ENCODE results near the gene WBP2. TPM values are rescaled to one million over a fixed set of nuclear protein-coding genes. Genes with fewer than 3 reads are reported as not detected.

The WBP2 gene
- total and polyA plus RNA-seq, 2 of the 8 experiments (the other 6 are each of a cell fraction or from before 2014, with no cell fraction given), result 48.2 to 71.2 TPM

DNA sequence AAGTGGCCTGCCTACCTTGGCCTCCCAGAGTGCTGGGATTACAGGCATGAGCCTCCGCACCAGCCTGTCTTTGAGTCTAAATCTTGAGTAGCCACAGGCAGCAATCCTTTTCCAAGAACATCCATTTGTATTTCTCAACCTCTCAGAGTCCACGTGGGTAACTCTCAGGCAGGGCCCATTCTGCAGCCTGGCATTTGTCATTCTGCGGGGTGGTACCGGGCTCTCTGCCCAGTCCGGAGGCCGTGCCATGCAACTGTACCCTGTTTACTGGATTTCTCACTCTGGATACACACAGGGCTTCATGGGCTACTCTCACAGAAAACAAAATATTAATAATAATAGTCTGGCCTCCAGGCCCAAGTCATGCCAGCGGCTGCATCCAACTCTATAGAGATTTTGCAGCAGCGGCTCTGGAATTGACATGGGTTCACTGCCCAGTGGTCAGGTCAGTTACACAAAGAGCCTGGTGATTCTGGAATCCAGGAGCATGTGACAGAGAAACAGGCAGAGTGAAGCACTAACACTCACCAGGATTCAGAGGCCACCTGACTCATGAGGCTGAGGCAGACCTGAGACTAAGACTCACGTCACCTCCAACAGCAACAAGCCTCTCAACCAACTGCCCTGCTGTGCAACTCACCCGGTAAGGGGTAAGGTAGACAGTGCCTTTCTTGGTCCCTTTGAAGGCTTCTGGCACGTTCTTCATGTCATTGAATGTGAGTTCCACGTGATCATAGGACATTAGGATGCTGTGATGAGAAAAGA lies 4.0 kb downstream of the WBP2 start:
- no peak overlapping the region for H3K4ac ChIP-seq (replicated peaks; ENCODE audit: insufficient read length, low read depth, low read length)
- H2BK15ac ChIP-seq (ENCODE audit: low read length), result no peak overlapping the region
- H2BK12ac ChIP-seq (ENCODE audit: low read depth, low read length), result no peak overlapping the region
- no peak overlapping the region for H3K4me3 ChIP-seq (ENCODE audit: extremely low read depth in 1 of 4, insufficient read depth in 2 of 4, low read depth in 3 of 4, low read length in 4 of 4)
- H4K8ac ChIP-seq (ENCODE audit: extremely low read depth, insufficient read depth, low read length), result no peak overlapping the region
- peaks cover 7 to 36% (median 27%) of the 10 kb centered on the region in 4 experiments for H3K36me3 ChIP-seq (ENCODE audit: control insufficient read depth in 2 of 4, insufficient read depth in 4 of 4, low read length in 3 of 4)
- H4K91ac ChIP-seq (replicated peaks; ENCODE audit: insufficient read length, low read length), result no peak overlapping the region
- POLR2A ChIA-PET (ENCODE audit: partially characterized antibody), result interaction anchor here (2.3 kb wide), 1 partner anchor 71 kb away, joined by 7 read pairs; no protein-coding TSS in a partner anchor
- H2AK5ac ChIP-seq (ENCODE audit: low read depth, low read length), result no peak overlapping the region
- no peak overlapping the region for H3K56ac ChIP-seq (replicated peaks; ENCODE audit: insufficient read length, low read depth, low read length)
- H3K9ac ChIP-seq (replicated peaks in 1 of 4; ENCODE audit: extremely low read depth in 1 of 4, low read depth in 3 of 4, low read length in 3 of 4), result no peak overlapping the region
- H2AFZ ChIP-seq (ENCODE audit: low read length), result no peak overlapping the region
- H3K14ac ChIP-seq (ENCODE audit: insufficient read length), result no peak overlapping the region
- FAIRE-seq (no peak), DNase-seq (ENCODE audit: low read depth in 1 of 2, low spot score in 2 of 2) (no peak)
- no peak overlapping the region for H3K27ac ChIP-seq (ENCODE audit: low read depth, low read length)
- peaks cover 10% of the 10 kb centered on the region; the same call in 1 of the 2 replicates for H3K79me1 ChIP-seq (ENCODE audit: low read depth, low read length)
- no peak overlapping the region for H2BK120ac ChIP-seq (replicated peaks; ENCODE audit: low read depth, low read length)
- peaks cover 3% of the 10 kb centered on the region for H3K23me2 ChIP-seq (ENCODE audit: low read depth, low read length)
- 95% methylated on average over 12 of the region's 12 CpGs; no CpG with 5 or more reads in 1 of the 2 experiments for WGBS, 2 experiments (ENCODE audit: extremely low coverage in 1 of 2, insufficient coverage in 1 of 2, insufficient read length in 1 of 2, insufficient replicate concordance in 2 of 2, low coverage in 1 of 2, low lambda C conversion rate in 2 of 2, missing lambda C conversion rate in 1 of 2)
- H3K18ac ChIP-seq (ENCODE audit: extremely low read depth, low read length), result no peak overlapping the region
- H2BK5ac ChIP-seq (ENCODE audit: low read depth, low read length), result no peak overlapping the region
- no peak overlapping the region for H2BK20ac ChIP-seq (ENCODE audit: low read length)
- no peaks in the 10 kb centered on the region for H3K9me3 ChIP-seq (ENCODE audit: insufficient read depth in 2 of 2, low read depth in 1 of 2, low read length in 1 of 2)
- H4K20me1 ChIP-seq (replicated peaks in 1 of 2; ENCODE audit: control insufficient read depth in 1 of 2, insufficient read depth in 2 of 2, low read length in 2 of 2), result peaks cover 4 to 5% of the 10 kb centered on the region in 2 experiments
- H3K4me2 ChIP-seq (ENCODE audit: insufficient read depth in 1 of 2, low read depth in 2 of 2, low read length in 2 of 2), result no peak overlapping the region
- no peak overlapping the region for H3K23ac ChIP-seq (ENCODE audit: insufficient read length)
- peaks cover 0 to 7% (median 2%) of the 10 kb centered on the region in 4 experiments; a peak in 4 of 7 replicates for H3K4me1 ChIP-seq (replicated peaks in 1 of 4; ENCODE audit: control insufficient read depth in 3 of 4, insufficient read depth in 4 of 4, low read length in 3 of 4)
- no peaks in the 10 kb centered on the region for H3K27me3 ChIP-seq (replicated peaks in 1 of 4; ENCODE audit: control insufficient read depth in 3 of 4, extremely low read depth in 1 of 4, insufficient read depth in 3 of 4, low read length in 3 of 4)
- no peak overlapping the region for H4K5ac ChIP-seq (ENCODE audit: insufficient read length, low read depth, low read length)
- CTCF ChIA-PET (ENCODE audit: partially characterized antibody), result interaction anchor here (1.0 to 27.2 kb wide), 5 partner anchors 8 to 195 kb away, joined by 3 to 563 read pairs (median 63); partner anchors contain the start of genes TRIM47 and WBP2
- H3K79me2 ChIP-seq (ENCODE audit: control insufficient read depth in 1 of 2, insufficient read depth in 2 of 2, low read length in 2 of 2), result peaks cover 3 to 9% of the 10 kb centered on the region in 2 experiments; a peak in 3 of 4 replicates
- TF ChIP-seq TEAD4 (IDR thresholded peaks at IDR 0.05; ENCODE audit: low read depth, low read length), result no peak
- no peak for TF ChIP-seq HDAC2 (IDR thresholded peaks at IDR 0.05; ENCODE audit: borderline replicate concordance in 1 of 2, low read depth in 2 of 2, low read length in 2 of 2)
- no peak for TF ChIP-seq RBBP5 (IDR thresholded peaks at IDR 0.05; ENCODE audit: borderline replicate concordance, low read depth, low read length)
- TF ChIP-seq TAF7 (optimal IDR thresholded peaks at IDR 0.05; ENCODE audit: borderline replicate concordance, low read depth, low read length), result no peak
- TF ChIP-seq POLR2A (IDR thresholded peaks at IDR 0.05; ENCODE audit: control extremely low read depth in 1 of 2, low read depth in 2 of 2, low read length in 2 of 2), result no peak
- no peak for TF ChIP-seq RXRA (IDR thresholded peaks at IDR 0.05; ENCODE audit: insufficient read depth, low read depth, low read length)
- no peak for TF ChIP-seq ASH2L (IDR thresholded peaks at IDR 0.05; ENCODE audit: low read length)
- TF ChIP-seq RAD21 (IDR thresholded peaks at IDR 0.05 in 1 of 2, conservative IDR thresholded peaks at IDR 0.05 in 1 of 2; ENCODE audit: low read depth in 2 of 2, low read length in 2 of 2), result no peak
- no peak for TF ChIP-seq SP4 (IDR thresholded peaks at IDR 0.05; ENCODE audit: low read length)
- no peak for TF ChIP-seq KDM5A (IDR thresholded peaks at IDR 0.05; ENCODE audit: low read length)
